Measurements from ENCODE around the gene EFNA4. TPM values are rescaled to one million over a fixed set of nuclear protein-coding genes. Genes with fewer than 3 reads are reported as not detected.
"Not testable (repeated sequence)": the region's sequence is repeated elsewhere in the genome, so short reads cannot be mapped to it uniquely, and the experiment has no call there.

The EFNA4 gene
- total RNA-seq, 2 experiments from 2014 or later, result 3.3 to 4.5 TPM

GRCh38 chr1:155105604-155106011 lies 42.1 kb downstream of the EFNA4 start:
- Mint-ChIP-seq H3K27ac (no peak overlapping the region), H3K4me3 (no peak overlapping the region), H3K27me3 (ENCODE audit: low read depth) (no peaks in the 10 kb centered on the region), H3K4me1 (ENCODE audit: low read depth) (no peaks in the 10 kb centered on the region), H3K9me3 (no peaks in the 10 kb centered on the region), H3K36me3 (ENCODE audit: low read depth) (no peaks in the 10 kb centered on the region)
- no peak for DNase-seq
- CTCF ChIA-PET, result interaction anchor here (0.6 to 1.6 kb wide), 5 partner anchors 10 to 472 kb away, joined by 3 to 4 read pairs (median 3); no protein-coding TSS in a partner anchor
- intact Hi-C loops (cut with micrococcal nuclease), result no loop called here

- no peaks in the 10 kb centered on the region for H3K27me3 Mint-ChIP-seq (ENCODE audit: low read depth)
- H3K27ac Mint-ChIP-seq, result no peak overlapping the region
- CTCF ChIA-PET, result interaction anchor here (0.6 to 1.3 kb wide), 6 partner anchors 11 to 112 kb away, joined by 3 to 5 read pairs (median 3); no protein-coding TSS in a partner anchor
- H3K4me3 Mint-ChIP-seq, result no peak overlapping the region
- no peaks in the 10 kb centered on the region for H3K9me3 Mint-ChIP-seq
- intact Hi-C loops (cut with micrococcal nuclease), result no loop called here
- no peaks in the 10 kb centered on the region for H3K36me3 Mint-ChIP-seq (ENCODE audit: low read depth)
- no peaks in the 10 kb centered on the region for H3K4me1 Mint-ChIP-seq (ENCODE audit: low read depth)
- no peak for DNase-seq
These were observed 43.3 kb downstream of the EFNA4 start for GRCh38 chr1:155106862-155107261.

- Mint-ChIP-seq H3K4me1 (ENCODE audit: low read depth) (no peaks in the 10 kb centered on the region), H3K9me3 (no peaks in the 10 kb centered on the region), H3K36me3 (ENCODE audit: low read depth) (no peaks in the 10 kb centered on the region), H3K27me3 (ENCODE audit: low read depth) (no peaks in the 10 kb centered on the region), H3K27ac (no peak overlapping the region), H3K4me3 (no peak overlapping the region)
- CTCF ChIA-PET, result interaction anchor here (0.5 to 1.3 kb wide), 6 partner anchors 10 to 123 kb away, joined by 3 to 6 read pairs (median 4); no protein-coding TSS in a partner anchor
- intact Hi-C loops (cut with micrococcal nuclease), result no loop called here
- DNase-seq, result no peak
These were observed 44.0 kb downstream of the EFNA4 start for GRCh38 chr1:155107309-155108264.

GRCh38 chr1:155108296-155108695 lies 44.8 kb downstream of the EFNA4 start:
- no peaks in the 10 kb centered on the region for H3K9me3 Mint-ChIP-seq
- H3K27me3 Mint-ChIP-seq (ENCODE audit: low read depth), result no peaks in the 10 kb centered on the region
- DNase-seq, result no peak
- H3K4me1 Mint-ChIP-seq (ENCODE audit: low read depth), result no peaks in the 10 kb centered on the region
- intact Hi-C loops (cut with micrococcal nuclease), result no loop called here
- no peak overlapping the region for H3K4me3 Mint-ChIP-seq
- H3K36me3 Mint-ChIP-seq (ENCODE audit: low read depth), result no peaks in the 10 kb centered on the region
- CTCF ChIA-PET, result interaction anchor here (0.5 to 1.1 kb wide), 3 partner anchors 11 to 124 kb away, joined by 3 to 6 read pairs (median 5); no protein-coding TSS in a partner anchor
- no peak overlapping the region for H3K27ac Mint-ChIP-seq

- Mint-ChIP-seq H3K4me1 (ENCODE audit: low read depth) (no peaks in the 10 kb centered on the region), H3K27me3 (ENCODE audit: low read depth) (no peaks in the 10 kb centered on the region), H3K4me3 (no peak overlapping the region), H3K9me3 (no peaks in the 10 kb centered on the region), H3K27ac (no peak overlapping the region), H3K36me3 (ENCODE audit: low read depth) (no peaks in the 10 kb centered on the region)
- intact Hi-C loops (cut with micrococcal nuclease), result no loop called here
- no peak for DNase-seq
- CTCF ChIA-PET, result interaction anchor here (1.0 kb wide), 1 partner anchor 19 kb away, joined by 3 read pairs; no protein-coding TSS in a partner anchor
These were observed 46.8 kb downstream of the EFNA4 start for GRCh38 chr1:155110381-155110780.

GRCh38 chr1:155110826-155111225 lies 47.3 kb downstream of the EFNA4 start:
- no peaks in the 10 kb centered on the region for H3K4me1 Mint-ChIP-seq (ENCODE audit: low read depth)
- H3K36me3 Mint-ChIP-seq (ENCODE audit: low read depth), result no peaks in the 10 kb centered on the region
- DNase-seq, result no peak
- no peak overlapping the region for H3K4me3 Mint-ChIP-seq
- no peaks in the 10 kb centered on the region for H3K9me3 Mint-ChIP-seq
- no peak overlapping the region for H3K27ac Mint-ChIP-seq
- CTCF ChIA-PET, result interaction anchor here (1.0 kb wide), 1 partner anchor 19 kb away, joined by 3 read pairs; no protein-coding TSS in a partner anchor
- H3K27me3 Mint-ChIP-seq (ENCODE audit: low read depth), result no peaks in the 10 kb centered on the region
- intact Hi-C loops (cut with micrococcal nuclease), result no loop called here

GRCh38 chr1:155113450-155113980 lies 50.0 kb downstream of the EFNA4 start:
- DNase-seq, result no peak
- no peak overlapping the region for H3K4me3 Mint-ChIP-seq
- CTCF ChIA-PET, result no interaction called here
- H3K27ac Mint-ChIP-seq, result no peak overlapping the region
- H3K36me3 Mint-ChIP-seq (ENCODE audit: low read depth), result no peaks in the 10 kb centered on the region
- no peaks in the 10 kb centered on the region for H3K27me3 Mint-ChIP-seq (ENCODE audit: low read depth)
- intact Hi-C loops (cut with micrococcal nuclease), result no loop called here
- no peaks in the 10 kb centered on the region for H3K4me1 Mint-ChIP-seq (ENCODE audit: low read depth)
- H3K9me3 Mint-ChIP-seq, result no peaks in the 10 kb centered on the region

GRCh38 chr1:155116113-155116764 lies 52.7 kb downstream of the EFNA4 start:
- no peak overlapping the region for H3K4me3 Mint-ChIP-seq
- H3K27me3 Mint-ChIP-seq (ENCODE audit: low read depth), result no peaks in the 10 kb centered on the region
- H3K9me3 Mint-ChIP-seq, result no peaks in the 10 kb centered on the region
- no peaks in the 10 kb centered on the region for H3K36me3 Mint-ChIP-seq (ENCODE audit: low read depth)
- H3K4me1 Mint-ChIP-seq (ENCODE audit: low read depth), result no peaks in the 10 kb centered on the region
- H3K27ac Mint-ChIP-seq, result no peak overlapping the region
- intact Hi-C loops (cut with micrococcal nuclease), result no loop called here
- no peak for DNase-seq
- CTCF ChIA-PET, result interaction anchor here (1.6 kb wide), 1 partner anchor 25 kb away, joined by 3 read pairs; no protein-coding TSS in a partner anchor

- Mint-ChIP-seq H3K27ac (no peak overlapping the region), H3K36me3 (ENCODE audit: low read depth) (no peaks in the 10 kb centered on the region), H3K4me3 (no peak overlapping the region), H3K4me1 (ENCODE audit: low read depth) (no peaks in the 10 kb centered on the region), H3K9me3 (no peaks in the 10 kb centered on the region), H3K27me3 (ENCODE audit: low read depth) (no peaks in the 10 kb centered on the region)
- no peak for DNase-seq
- intact Hi-C loops (cut with micrococcal nuclease), result no loop called here
- CTCF ChIA-PET, result interaction anchor here (1.0 to 1.4 kb wide), 3 partner anchors 9 to 55 kb away, joined by 3 to 5 read pairs (median 4); partner anchors contain the start of gene KRTCAP2
These were observed 54.1 kb downstream of the EFNA4 start for GRCh38 chr1:155117610-155118009.

- intact Hi-C loops (cut with micrococcal nuclease); H3K36me3 Mint-ChIP-seq (ENCODE audit: low read depth); H3K27me3 Mint-ChIP-seq (ENCODE audit: low read depth); H3K4me1 Mint-ChIP-seq (ENCODE audit: low read depth); H3K4me3 Mint-ChIP-seq; H3K27ac Mint-ChIP-seq; H3K9me3 Mint-ChIP-seq; DNase-seq: not testable (repeated sequence)
- CTCF ChIA-PET, result interaction anchor here (1.0 to 1.4 kb wide), 3 partner anchors 8 to 55 kb away, joined by 3 to 5 read pairs (median 4); partner anchors contain the start of gene KRTCAP2
These were observed 54.5 kb downstream of the EFNA4 start for GRCh38 chr1:155118090-155118489.
